SK-N-SH treated with all-trans-retinoic acid at 6 μM for 48 hours (cell line): ENCODE results near the gene FLG2.

Experiments used
- ATAC-seq: fragments of 200-7000 bp; cut with Tn5 transposase; 3 replicates; pipeline ENCODE4 v1.9.1; 2020; ENCODE audit warnings: mild to moderate bottlenecking, moderate library complexity
- CSDC2 ChIP-seq: fragments of 250-450 bp; sonication (Bioruptor Pico); IDR thresholded peaks from 2 replicates; pipeline ENCODE4 v1.5.0; 2020; ENCODE audit warnings: mild to moderate bottlenecking, moderate library complexity
- GLIS3 ChIP-seq: fragments of 250-450 bp; sonication (Bioruptor Pico); IDR thresholded peaks from 2 replicates; pipeline ENCODE4 v1.5.0; 2020; ENCODE audit warnings: mild to moderate bottlenecking, moderate library complexity
- ISL1 ChIP-seq: fragments of 250-450 bp; sonication (Bioruptor Pico); IDR thresholded peaks from 2 replicates; pipeline ENCODE4 v2.1.2; 2022; ENCODE audit warnings: mild to moderate bottlenecking, moderate library complexity
- OSR1 ChIP-seq: fragments of 250-450 bp; sonication (Bioruptor Pico); IDR thresholded peaks from 2 replicates; pipeline ENCODE4 v1.8.0; 2022; ENCODE audit warnings: moderate library complexity, mild to moderate bottlenecking, inconsistent platforms
- PPARA ChIP-seq: fragments of 250-450 bp; sonication (Bioruptor Pico); IDR thresholded peaks from 2 replicates; pipeline ENCODE4 v1.5.0; 2020; ENCODE audit warnings: mild to moderate bottlenecking, borderline replicate concordance
- RARB ChIP-seq: fragments of 250-450 bp; sonication (Bioruptor Pico); IDR thresholded peaks from 2 replicates; pipeline ENCODE4 v1.8.0; 2021; ENCODE audit warnings: mild to moderate bottlenecking, moderate library complexity
- SNAI2 ChIP-seq: fragments of 250-450 bp; sonication (Bioruptor Pico); IDR thresholded peaks from 2 replicates; pipeline ENCODE4 v1.5.0; 2020; ENCODE audit warnings: mild to moderate bottlenecking, moderate library complexity
- TCF4 ChIP-seq: fragments of 250-450 bp; sonication (Bioruptor Pico); IDR thresholded peaks from 2 replicates; pipeline ENCODE4 v1.8.0; 2021; ENCODE audit warnings: mild to moderate bottlenecking, moderate library complexity, borderline replicate concordance
- TOX ChIP-seq: fragments of 250-450 bp; sonication (Bioruptor Pico); IDR thresholded peaks from 2 replicates; pipeline ENCODE4 v1.8.0; 2021; ENCODE audit warnings: mild to moderate bottlenecking, moderate library complexity, borderline replicate concordance
- ZC3H10 ChIP-seq: fragments of 250-450 bp; sonication (Bioruptor Pico); IDR thresholded peaks from 2 replicates; pipeline ENCODE4 v1.5.1; 2021; ENCODE audit warnings: mild to moderate bottlenecking, moderate library complexity
- ZFP3 ChIP-seq: fragments of 250-450 bp; sonication (Bioruptor Pico); IDR thresholded peaks from 2 replicates; pipeline ENCODE4 v1.5.0; 2020; ENCODE audit warnings: mild to moderate bottlenecking, moderate library complexity
- ZNF565 ChIP-seq: fragments of 450-650 bp; formaldehyde crosslinking; conservative IDR thresholded peaks from 2 replicates; pipeline ENCODE4 v1.5.0; 2020; ENCODE audit warnings: low read depth, mild to moderate bottlenecking, moderate library complexity
- ZNF8 ChIP-seq: fragments of 450-650 bp; formaldehyde crosslinking; IDR thresholded peaks from 2 replicates; pipeline ENCODE4 v1.5.0; 2020; ENCODE audit warnings: mild to moderate bottlenecking, moderate library complexity
- TF ChIP-seq, protein P1 (sequence below): fragments of 250-450 bp; sonication (Bioruptor Pico); IDR thresholded peaks from 2 replicates; pipeline ENCODE4 v1.8.0; 2021; ENCODE audit warnings: low read depth, mild to moderate bottlenecking, moderate library complexity, borderline replicate concordance
- TF ChIP-seq, protein P2 (sequence below): fragments of 250-450 bp; sonication (Bioruptor Pico); IDR thresholded peaks from 2 replicates; pipeline ENCODE4 v1.8.0; 2020; ENCODE audit warnings: mild to moderate bottlenecking, moderate library complexity, borderline replicate concordance
- TF ChIP-seq, protein P3 (sequence below): fragments of 250-450 bp; sonication (Bioruptor Pico); IDR thresholded peaks from 2 replicates; pipeline ENCODE4 v1.5.0; 2020; ENCODE audit warnings: mild to moderate bottlenecking, moderate library complexity

The FLG2 gene

DNA sequence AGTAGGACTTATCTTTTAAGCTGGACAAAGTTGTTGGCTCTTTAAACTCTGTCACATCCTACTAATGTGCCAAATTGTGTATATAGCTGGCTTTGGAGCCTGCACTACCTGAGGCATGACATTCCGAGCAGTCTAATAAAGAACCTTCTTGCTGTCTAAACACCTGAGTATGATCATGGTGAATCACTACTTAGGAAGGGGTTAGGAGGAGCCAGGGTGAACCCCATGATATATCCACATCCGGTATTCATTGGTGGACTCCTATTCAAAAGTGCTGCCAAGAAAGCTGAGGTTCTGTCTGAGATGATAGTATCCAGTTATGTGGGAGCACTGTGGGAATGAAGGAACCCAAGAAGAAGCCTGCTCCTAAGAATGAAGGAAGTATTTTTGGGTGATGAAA is 27.1 kb upstream of the FLG2 start:
- no peak for ATAC-seq
- TF ChIP-seq ZNF8 (CRISPR knock-in tag) (no peak), ISL1 (CRISPR knock-in tag) (no peak)
- TF ChIP-seq, all 23 proteins: peak for 0

DNA sequence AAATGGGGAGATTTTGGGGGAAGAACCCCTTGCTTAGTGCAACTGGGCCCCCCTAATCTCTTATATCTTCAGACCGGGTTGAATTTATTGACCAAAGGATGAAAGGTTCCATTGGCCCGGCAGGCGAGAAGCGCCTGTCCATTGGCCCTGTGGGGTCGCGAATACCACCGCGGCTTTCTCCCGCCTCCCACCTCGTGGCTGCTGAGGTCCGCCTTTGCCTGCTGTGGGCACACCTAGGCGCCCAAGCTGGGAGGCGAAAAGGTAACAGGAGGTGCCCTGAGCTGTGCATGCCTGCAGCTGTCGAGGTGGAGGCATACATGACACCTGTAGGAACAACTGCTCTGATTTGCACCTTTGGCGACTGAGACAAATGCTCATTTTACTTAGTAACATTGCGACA is 21.1 kb upstream of the FLG2 start:
- TF ChIP-seq PPARA (CRISPR knock-in tag) (no peak), ZC3H10 (CRISPR knock-in tag) (no peak), OSR1 (CRISPR knock-in tag) (no peak), ZFP3 (CRISPR knock-in tag) (no peak), ZNF8 (CRISPR knock-in tag) (no peak), CSDC2 (CRISPR knock-in tag) (no peak), TOX (no peak), TCF4 (CRISPR knock-in tag) (no peak), GLIS3 (CRISPR knock-in tag) (no peak), ZNF565 (CRISPR knock-in tag) (no peak), SNAI2 (CRISPR knock-in tag) (no peak)
- TF ChIP-seq, protein P1, sequence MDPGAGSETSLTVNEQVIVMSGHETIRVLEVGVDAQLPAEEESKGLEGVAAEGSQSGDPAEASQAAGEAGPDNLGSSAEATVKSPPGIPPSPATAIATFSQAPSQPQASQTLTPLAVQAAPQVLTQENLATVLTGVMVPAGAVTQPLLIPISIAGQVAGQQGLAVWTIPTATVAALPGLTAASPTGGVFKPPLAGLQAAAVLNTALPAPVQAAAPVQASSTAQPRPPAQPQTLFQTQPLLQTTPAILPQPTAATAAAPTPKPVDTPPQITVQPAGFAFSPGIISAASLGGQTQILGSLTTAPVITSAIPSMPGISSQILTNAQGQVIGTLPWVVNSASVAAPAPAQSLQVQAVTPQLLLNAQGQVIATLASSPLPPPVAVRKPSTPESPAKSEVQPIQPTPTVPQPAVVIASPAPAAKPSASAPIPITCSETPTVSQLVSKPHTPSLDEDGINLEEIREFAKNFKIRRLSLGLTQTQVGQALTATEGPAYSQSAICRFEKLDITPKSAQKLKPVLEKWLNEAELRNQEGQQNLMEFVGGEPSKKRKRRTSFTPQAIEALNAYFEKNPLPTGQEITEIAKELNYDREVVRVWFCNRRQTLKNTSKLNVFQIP, result no peak
- TF ChIP-seq, protein P2, sequence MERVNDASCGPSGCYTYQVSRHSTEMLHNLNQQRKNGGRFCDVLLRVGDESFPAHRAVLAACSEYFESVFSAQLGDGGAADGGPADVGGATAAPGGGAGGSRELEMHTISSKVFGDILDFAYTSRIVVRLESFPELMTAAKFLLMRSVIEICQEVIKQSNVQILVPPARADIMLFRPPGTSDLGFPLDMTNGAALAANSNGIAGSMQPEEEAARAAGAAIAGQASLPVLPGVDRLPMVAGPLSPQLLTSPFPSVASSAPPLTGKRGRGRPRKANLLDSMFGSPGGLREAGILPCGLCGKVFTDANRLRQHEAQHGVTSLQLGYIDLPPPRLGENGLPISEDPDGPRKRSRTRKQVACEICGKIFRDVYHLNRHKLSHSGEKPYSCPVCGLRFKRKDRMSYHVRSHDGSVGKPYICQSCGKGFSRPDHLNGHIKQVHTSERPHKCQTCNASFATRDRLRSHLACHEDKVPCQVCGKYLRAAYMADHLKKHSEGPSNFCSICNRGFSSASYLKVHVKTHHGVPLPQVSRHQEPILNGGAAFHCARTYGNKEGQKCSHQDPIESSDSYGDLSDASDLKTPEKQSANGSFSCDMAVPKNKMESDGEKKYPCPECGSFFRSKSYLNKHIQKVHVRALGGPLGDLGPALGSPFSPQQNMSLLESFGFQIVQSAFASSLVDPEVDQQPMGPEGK (CRISPR knock-in tag), result no peak

DNA sequence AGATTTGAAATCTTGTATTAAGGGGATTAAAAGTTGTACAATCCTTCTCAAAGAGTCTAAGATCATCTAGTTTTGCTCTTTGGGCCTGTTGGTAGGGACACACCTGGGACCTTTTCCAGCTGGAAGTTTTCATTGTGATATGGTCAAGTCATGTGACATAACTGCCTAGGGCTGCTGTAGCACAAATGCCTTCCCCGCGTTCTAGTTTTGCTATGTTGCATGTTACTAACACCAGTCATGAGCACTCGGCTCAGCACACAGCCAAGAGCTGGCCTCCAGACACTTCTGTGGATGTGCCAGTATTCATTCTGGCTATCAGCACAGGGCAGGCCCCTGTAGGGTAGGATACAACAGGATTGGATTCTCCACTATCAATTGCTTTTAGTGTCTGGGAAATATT is 14.6 kb upstream of the FLG2 start:
- TF ChIP-seq GLIS3 (CRISPR knock-in tag), result no peak
- TF ChIP-seq, protein P1, result no peak
- TF ChIP-seq, protein P2 (CRISPR knock-in tag), result no peak
- no peak for TF ChIP-seq OSR1 (CRISPR knock-in tag)
- TF ChIP-seq, protein P3, sequence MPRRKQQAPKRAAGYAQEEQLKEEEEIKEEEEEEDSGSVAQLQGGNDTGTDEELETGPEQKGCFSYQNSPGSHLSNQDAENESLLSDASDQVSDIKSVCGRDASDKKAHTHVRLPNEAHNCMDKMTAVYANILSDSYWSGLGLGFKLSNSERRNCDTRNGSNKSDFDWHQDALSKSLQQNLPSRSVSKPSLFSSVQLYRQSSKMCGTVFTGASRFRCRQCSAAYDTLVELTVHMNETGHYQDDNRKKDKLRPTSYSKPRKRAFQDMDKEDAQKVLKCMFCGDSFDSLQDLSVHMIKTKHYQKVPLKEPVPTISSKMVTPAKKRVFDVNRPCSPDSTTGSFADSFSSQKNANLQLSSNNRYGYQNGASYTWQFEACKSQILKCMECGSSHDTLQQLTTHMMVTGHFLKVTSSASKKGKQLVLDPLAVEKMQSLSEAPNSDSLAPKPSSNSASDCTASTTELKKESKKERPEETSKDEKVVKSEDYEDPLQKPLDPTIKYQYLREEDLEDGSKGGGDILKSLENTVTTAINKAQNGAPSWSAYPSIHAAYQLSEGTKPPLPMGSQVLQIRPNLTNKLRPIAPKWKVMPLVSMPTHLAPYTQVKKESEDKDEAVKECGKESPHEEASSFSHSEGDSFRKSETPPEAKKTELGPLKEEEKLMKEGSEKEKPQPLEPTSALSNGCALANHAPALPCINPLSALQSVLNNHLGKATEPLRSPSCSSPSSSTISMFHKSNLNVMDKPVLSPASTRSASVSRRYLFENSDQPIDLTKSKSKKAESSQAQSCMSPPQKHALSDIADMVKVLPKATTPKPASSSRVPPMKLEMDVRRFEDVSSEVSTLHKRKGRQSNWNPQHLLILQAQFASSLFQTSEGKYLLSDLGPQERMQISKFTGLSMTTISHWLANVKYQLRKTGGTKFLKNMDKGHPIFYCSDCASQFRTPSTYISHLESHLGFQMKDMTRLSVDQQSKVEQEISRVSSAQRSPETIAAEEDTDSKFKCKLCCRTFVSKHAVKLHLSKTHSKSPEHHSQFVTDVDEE, result no peak
- TF ChIP-seq RARB, result no peak
- TF ChIP-seq ISL1 (CRISPR knock-in tag), result no peak
- TF ChIP-seq TOX, result no peak
- no peak for ATAC-seq

More for the DNA sequence above, 21.1 kb upstream of the FLG2 start:
- no peak for ATAC-seq

DNA sequence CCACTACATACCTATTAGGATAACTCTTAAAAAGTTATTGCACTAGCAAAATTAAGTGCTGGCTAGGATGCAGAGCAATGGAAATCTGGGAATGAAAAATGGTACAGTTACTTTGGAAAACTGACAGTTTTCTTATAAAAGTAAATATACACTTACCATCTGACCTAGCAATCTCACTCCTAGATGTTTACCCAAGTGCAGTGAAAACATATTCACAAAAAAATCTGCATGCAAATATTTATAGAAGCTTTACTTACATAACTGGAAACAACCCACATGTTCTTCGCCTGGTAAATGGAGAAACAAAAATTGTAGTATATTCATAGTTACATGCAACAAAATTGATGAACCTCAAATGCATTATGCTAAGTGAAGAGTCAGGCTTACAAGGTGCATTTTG is 12.9 kb upstream of the FLG2 start:
- no peak for ATAC-seq
- TF ChIP-seq CSDC2 (CRISPR knock-in tag), result no peak
- TF ChIP-seq, protein P3, result no peak
- TF ChIP-seq ZNF8 (CRISPR knock-in tag), result no peak
- no peak for TF ChIP-seq OSR1 (CRISPR knock-in tag)
- no peak for TF ChIP-seq ZNF565 (CRISPR knock-in tag)
- TF ChIP-seq PPARA (CRISPR knock-in tag), result no peak
- TF ChIP-seq SNAI2 (CRISPR knock-in tag), result no peak
